ACC112 (cell line): ENCODE measurements around the gene FBXW11.

Experiments
- H2AFZ ChIP-seq: fragments of 200-600 bp; sonication (generic); one replicate; pipeline ENCODE4 v1.6.0; 2017; ENCODE audit warnings: antibody characterized with exemption, low read length; ENCODE audit not compliant: unreplicated experiment
- H3K27ac ChIP-seq: fragments of 200-600 bp; sonication (generic); 2 replicates; pipeline ENCODE4 v1.5.1; 2014; ENCODE audit warnings: low read depth, mild to moderate bottlenecking, antibody characterized with exemption, low read length, moderate library complexity
- H3K27me3 ChIP-seq: fragments of 200-600 bp; sonication (generic); 2 replicates; pipeline ENCODE4 v1.6.1; 2014; ENCODE audit warnings: mild to moderate bottlenecking, antibody characterized with exemption, low read length, moderate library complexity, mixed read lengths; ENCODE audit not compliant: insufficient read depth
- H3K36me3 ChIP-seq: fragments of 200-600 bp; sonication (generic); 2 replicates; pipeline ENCODE4 v1.6.1; 2016; ENCODE audit warnings: mild to moderate bottlenecking, antibody characterized with exemption, low read length, moderate library complexity, mixed read lengths; ENCODE audit not compliant: insufficient read depth
- H3K4me1 ChIP-seq: fragments of 200-600 bp; sonication (generic); one replicate; pipeline ENCODE4 v1.6.1; 2016; ENCODE audit warnings: low read length, mixed read lengths; ENCODE audit not compliant: insufficient read depth, unreplicated experiment, control insufficient read depth
- H3K4me3 ChIP-seq: fragments of 200-600 bp; sonication (generic); 2 replicates; pipeline ENCODE4 v1.5.1; 2014; ENCODE audit warnings: mild to moderate bottlenecking, low read depth, low read length
- H3K79me2 ChIP-seq: fragments of 200-600 bp; sonication (generic); one replicate; pipeline ENCODE4 v1.6.0; 2016; ENCODE audit warnings: low read length; ENCODE audit not compliant: control insufficient read depth, unreplicated experiment, insufficient read depth

FBXW11 gene

DNA sequence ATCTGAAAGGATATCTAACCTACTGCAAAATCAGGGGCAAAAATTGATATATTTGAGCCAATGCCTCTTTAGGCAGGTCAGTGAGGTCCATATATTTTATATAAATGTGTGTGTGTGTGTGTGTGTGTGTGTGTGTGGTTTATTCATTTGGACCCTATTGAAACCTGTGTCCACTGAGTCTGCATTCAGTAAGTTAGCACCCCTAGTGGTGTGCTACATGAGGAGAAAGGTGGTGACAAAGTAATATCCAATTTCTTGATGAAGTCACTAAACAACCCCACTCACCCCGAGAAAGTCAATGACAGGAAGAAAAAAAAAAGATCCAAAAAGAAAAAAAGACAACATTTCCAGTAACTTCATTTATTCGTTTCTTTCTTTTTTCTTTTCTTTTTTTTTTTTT, 4.1 kb downstream of the FBXW11 start:
- Histone ChIP-seq H2AFZ (no peak overlapping the region), H3K36me3 (no peaks in the 10 kb centered on the region), H3K4me1 (peaks cover 33% of the 10 kb centered on the region), H3K4me3 (no peak overlapping the region), H3K27ac (no peak overlapping the region), H3K27me3 (no peaks in the 10 kb centered on the region), H3K79me2 (peaks cover 88% of the 10 kb centered on the region)

DNA sequence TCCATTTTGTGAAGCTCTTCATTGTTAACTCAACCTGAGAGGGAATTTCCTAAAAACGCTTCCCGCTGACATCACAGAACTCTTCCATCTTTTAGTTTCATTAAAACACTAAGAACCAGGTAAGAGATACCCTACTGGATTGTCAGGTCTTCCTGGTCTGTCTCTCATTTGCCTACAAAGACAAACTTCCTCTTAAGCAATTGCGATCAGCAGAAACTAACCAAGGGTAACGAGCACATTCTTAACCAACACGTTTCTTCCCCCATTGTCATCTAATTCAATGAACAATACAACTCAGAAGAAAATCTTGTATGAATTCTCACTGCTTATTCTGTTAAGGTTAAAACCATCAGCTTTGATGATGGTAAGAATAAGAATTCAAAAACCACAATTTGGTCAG, 6.6 kb downstream of the FBXW11 start:
- Histone ChIP-seq H3K4me3 (no peak overlapping the region), H3K36me3 (peaks cover 5% of the 10 kb centered on the region; the same call in 1 of the 2 replicates), H2AFZ (no peak overlapping the region), H3K4me1 (peaks cover 32% of the 10 kb centered on the region), H3K27ac (no peak overlapping the region), H3K27me3 (no peaks in the 10 kb centered on the region), H3K79me2 (peaks cover 93% of the 10 kb centered on the region)

DNA sequence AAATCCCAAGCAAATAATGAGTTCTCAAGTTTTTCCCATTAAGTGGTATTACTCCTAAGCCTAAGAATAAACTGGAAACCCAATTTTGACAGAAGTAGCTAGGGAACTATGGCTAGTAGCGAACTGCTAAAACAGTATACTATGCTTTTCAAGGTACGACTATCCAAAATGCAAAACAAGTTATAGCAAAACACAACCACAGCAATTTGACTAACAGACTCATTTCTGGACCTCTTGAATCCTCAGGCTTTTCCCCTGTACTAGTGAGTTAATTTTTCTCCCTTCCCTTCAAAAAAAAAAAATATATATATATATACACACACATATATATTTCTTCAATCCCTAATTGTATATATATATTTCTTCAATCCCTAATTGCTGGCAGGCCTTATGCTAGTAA, 7.3 kb downstream of the FBXW11 start:
- H3K27ac ChIP-seq, result no peak overlapping the region

DNA sequence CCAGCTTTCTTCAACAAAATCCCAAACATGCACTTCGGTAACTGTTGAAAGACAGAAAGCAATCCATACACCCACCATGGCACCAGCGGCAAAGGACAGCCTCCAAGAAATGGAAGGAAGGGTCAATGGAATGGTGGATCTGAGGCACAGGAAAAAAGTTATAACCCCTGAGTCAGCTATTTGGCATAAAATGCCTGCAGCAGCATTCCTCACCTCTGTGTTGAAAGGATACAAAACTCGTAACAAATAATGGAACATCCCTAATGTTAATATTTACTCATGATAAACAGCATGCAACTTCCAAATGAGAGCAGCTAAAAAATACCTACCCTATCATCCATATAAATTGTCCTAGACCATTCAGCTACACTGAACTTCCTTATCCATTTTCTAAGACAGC, 9.4 kb downstream of the FBXW11 start:
- Histone ChIP-seq H3K36me3 (peaks cover 5% of the 10 kb centered on the region; the same call in 1 of the 2 replicates), H3K79me2 (peaks cover 78% of the 10 kb centered on the region)

More for the DNA sequence above, 7.3 kb downstream of the FBXW11 start:
- Histone ChIP-seq H3K79me2 (peaks cover 89% of the 10 kb centered on the region), H3K36me3 (peaks cover 5% of the 10 kb centered on the region; the same call in 1 of the 2 replicates), H3K4me3 (no peak overlapping the region), H2AFZ (no peak overlapping the region), H3K27me3 (no peaks in the 10 kb centered on the region), H3K4me1 (peaks cover 25% of the 10 kb centered on the region)

DNA sequence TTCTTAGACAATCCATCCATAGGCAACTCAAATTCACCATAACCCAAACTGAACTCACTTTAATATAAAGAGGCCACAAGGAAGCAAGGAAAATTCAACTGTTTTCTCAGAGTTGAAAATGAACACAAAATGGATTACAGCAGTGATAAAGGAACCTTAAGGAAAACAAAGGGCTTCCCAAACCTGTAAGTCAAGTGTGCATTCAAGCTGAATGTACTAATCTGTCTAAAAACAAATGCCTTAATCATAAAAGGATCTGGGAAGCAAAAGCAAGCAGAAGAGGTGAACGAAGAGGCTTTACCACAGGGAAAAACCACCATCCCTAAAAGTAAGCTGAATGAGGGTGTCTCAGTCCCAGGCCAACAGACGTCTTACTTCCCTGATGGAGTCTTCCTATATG, 13.6 kb downstream of the FBXW11 start:
- H3K79me2 ChIP-seq, result peaks cover 67% of the 10 kb centered on the region
- peaks cover 14% of the 10 kb centered on the region for H3K36me3 ChIP-seq
- no peaks in the 10 kb centered on the region for H3K27me3 ChIP-seq
- H3K4me1 ChIP-seq, result peaks cover 15% of the 10 kb centered on the region
- no peak overlapping the region for H3K27ac ChIP-seq
- H3K4me3 ChIP-seq, result no peak overlapping the region
- H2AFZ ChIP-seq, result no peak overlapping the region

More for the DNA sequence above, 9.4 kb downstream of the FBXW11 start:
- Histone ChIP-seq H2AFZ (no peak overlapping the region), H3K4me3 (no peak overlapping the region), H3K4me1 (peaks cover 10% of the 10 kb centered on the region), H3K27me3 (no peaks in the 10 kb centered on the region), H3K27ac (no peak overlapping the region)

DNA sequence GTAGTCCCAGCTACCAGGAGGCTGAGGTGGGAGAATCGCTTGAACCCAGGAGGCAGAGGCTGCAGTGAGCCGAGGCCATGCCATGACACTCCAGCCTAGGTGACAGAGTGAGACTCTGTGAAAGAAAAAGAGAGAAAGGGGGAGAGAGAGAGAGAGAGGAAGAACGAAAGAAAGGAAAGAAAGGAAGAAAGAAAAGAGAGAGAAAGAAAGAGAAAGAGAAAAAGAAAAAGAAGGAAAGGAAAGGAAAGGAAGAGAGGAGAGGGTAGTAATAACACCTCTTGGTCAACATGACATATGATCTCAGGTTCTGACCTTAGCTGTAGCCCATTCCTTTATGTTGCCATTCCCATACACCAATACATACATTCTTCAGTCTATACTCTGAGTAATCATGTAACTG, 14.1 kb downstream of the FBXW11 start:
- no peaks in the 10 kb centered on the region for H3K27me3 ChIP-seq
- H3K4me1 ChIP-seq, result peaks cover 15% of the 10 kb centered on the region
- H2AFZ ChIP-seq, result no peak overlapping the region
- no peak overlapping the region for H3K4me3 ChIP-seq
- H3K36me3 ChIP-seq, result peaks cover 14% of the 10 kb centered on the region
- peaks cover 66% of the 10 kb centered on the region for H3K79me2 ChIP-seq
- H3K27ac ChIP-seq, result no peak overlapping the region

DNA sequence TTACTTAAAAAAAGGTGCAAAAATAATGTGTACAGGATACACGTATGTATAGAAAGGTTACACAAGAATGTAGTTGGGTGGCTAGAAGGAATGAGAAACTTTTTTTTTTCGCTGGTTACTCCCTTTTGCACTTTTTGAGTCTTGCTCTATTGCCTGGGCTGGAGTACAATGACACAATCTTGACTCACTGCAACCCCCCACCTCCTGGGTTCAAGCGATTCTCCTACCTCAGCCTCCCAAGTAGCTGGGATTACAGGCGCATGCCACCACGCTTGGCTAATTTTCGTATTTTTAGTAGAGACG, 15.8 kb downstream of the FBXW11 start:
- Histone ChIP-seq H3K79me2 (peaks cover 56% of the 10 kb centered on the region), H3K4me1 (peaks cover 15% of the 10 kb centered on the region), H2AFZ (no peak overlapping the region), H3K4me3 (no peak overlapping the region), H3K27me3 (no peaks in the 10 kb centered on the region), H3K36me3 (peaks cover 9% of the 10 kb centered on the region), H3K27ac (0 out of 2 replicates have a peak overlapping the region, but pooled peaks have one; percentile 6)

DNA sequence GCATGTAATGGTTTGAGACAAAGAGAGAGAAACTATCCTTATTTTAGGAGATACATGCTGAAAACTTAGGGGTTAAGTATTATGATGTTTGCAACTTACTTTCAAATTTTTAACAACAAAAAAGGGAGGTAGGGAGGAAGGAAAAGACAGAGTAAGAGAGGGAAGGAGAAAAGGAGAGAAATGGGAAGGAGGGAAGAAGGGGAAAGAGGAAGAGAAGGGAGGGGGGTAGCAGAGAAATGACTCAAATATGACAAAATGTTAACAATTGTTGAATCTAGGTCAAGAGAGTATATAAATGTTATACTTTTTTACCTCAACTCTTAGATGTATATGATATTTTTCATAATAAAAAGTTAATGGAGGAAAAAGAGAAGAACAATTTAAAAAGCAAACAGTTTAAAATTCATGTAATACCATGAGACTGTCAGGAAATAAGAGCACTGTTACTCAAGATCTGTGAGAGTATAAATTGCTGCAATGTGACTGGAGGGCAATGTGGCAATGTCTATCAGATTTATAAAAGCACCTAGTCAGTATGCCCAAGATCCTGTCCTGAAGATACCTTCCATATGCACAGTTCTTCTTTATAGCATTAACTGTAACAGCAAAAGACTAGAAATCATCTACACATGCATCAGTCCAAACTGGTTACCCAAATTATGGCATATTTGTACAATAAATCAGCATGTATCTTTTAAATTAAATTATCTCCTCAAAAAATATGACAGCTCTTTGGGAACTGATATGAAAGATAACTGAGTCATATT, 16.3 kb downstream of the FBXW11 start:
- Histone ChIP-seq H3K36me3 (peaks cover 9% of the 10 kb centered on the region), H3K27ac (0 out of 2 replicates have a peak overlapping the region, but pooled peaks have one; percentile 6)

DNA sequence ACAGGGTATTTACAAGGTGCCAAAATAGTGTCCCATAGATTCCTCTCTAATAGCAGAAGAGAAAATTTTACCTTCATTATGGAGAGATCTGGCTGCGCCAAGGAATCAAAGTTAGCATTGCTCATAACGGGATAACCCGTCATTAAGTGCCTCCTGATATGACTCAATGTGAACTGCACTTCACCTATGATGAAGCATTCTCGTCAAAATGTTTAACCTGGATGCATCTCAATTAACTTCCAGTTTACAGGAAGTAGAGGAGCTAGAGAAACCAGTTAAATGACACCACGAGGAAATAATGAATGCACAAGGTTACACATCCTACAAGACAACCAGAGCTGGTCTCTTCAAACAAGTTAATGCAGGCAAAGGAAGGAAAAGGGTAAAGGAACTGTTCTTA, 17.2 kb downstream of the FBXW11 start:
- no peak overlapping the region for H2AFZ ChIP-seq
- H3K27ac ChIP-seq, result no peak overlapping the region
- H3K4me3 ChIP-seq, result no peak overlapping the region
- H3K79me2 ChIP-seq, result peaks cover 57% of the 10 kb centered on the region
- H3K27me3 ChIP-seq, result no peaks in the 10 kb centered on the region
- peaks cover 9% of the 10 kb centered on the region for H3K36me3 ChIP-seq
- H3K4me1 ChIP-seq, result peaks cover 25% of the 10 kb centered on the region

More for the DNA sequence above, 16.3 kb downstream of the FBXW11 start:
- Histone ChIP-seq H3K4me1 (peaks cover 17% of the 10 kb centered on the region), H2AFZ (no peak overlapping the region), H3K27me3 (no peaks in the 10 kb centered on the region), H3K4me3 (no peak overlapping the region), H3K79me2 (peaks cover 55% of the 10 kb centered on the region)

DNA sequence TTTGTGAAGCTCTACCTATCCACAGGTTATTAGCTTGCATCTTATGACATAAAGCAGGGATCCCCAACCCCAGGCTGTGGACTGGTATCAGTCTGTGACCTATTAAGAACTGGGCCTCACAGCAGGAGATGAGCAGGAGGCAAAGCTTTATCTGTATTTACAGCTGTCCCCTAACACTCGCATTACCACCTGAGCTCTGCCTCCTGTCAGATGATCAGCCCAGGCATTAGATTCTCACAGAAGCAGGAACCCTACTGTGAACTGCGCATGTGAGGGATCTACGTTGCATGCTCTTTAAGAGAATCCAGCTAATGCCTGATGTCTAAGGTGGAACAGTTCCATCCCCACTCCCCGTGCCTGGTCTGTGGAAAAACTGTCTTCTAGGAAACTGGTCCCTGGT, 19.7 kb downstream of the FBXW11 start:
- no peaks in the 10 kb centered on the region for H3K27me3 ChIP-seq
- no peak overlapping the region for H3K4me3 ChIP-seq
- H3K27ac ChIP-seq, result no peak overlapping the region
- H3K36me3 ChIP-seq, result peaks cover 13% of the 10 kb centered on the region
- no peak overlapping the region for H2AFZ ChIP-seq
- peaks cover 69% of the 10 kb centered on the region for H3K79me2 ChIP-seq
- peaks cover 25% of the 10 kb centered on the region for H3K4me1 ChIP-seq

DNA sequence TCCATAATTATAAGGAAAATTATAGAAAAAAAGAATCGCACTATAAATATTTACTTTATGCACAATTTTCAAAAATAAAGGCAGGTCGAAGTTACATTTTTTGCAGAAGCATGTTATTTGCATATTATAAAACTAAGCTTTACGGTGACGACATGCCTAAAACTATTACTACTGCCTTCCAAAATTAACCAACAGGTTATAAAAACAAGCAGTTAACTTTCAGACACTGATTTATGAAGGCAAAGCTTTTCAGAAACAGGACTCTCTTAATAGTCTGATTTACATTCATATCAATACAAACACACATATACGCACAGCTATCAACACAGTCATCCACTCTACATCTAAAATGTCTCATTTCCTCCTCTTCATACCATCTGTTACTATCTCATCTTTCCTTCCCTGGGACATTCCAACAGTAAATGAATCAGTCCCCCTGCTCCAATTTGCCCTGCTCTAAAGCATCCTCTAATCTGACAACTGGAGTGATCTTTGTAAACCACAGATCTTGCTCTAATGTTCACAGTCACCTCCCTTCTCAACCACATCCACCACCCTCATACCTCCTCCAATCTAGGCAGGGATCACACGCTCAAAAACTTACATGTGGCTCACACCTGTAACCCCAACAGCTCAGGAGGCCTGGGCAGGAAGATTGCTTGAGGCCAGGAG, 21.6 kb downstream of the FBXW11 start:
- Histone ChIP-seq H3K4me3 (no peak overlapping the region), H2AFZ (no peak overlapping the region), H3K4me1 (peaks cover 15% of the 10 kb centered on the region), H3K27me3 (no peaks in the 10 kb centered on the region), H3K27ac (peak overlapping the region; percentile 25; the same call in 1 of the 2 replicates), H3K36me3 (peaks cover 18% of the 10 kb centered on the region), H3K79me2 (peaks cover 69% of the 10 kb centered on the region)
